ENCODE results near the gene FAM118B.

- TF ChIP-seq CTCF (conservative IDR thresholded peaks at IDR 0.05; ENCODE audit: low read depth, low read length) (no peak), RAD21 (IDR thresholded peaks at IDR 0.05; ENCODE audit: low read length) (no peak)
These were observed 71.4 kb downstream of the FAM118B start, which contains the start of gene TIRAP for GRCh38 chr11:126282736-126283591.
